ENCODE data around the gene KIAA1958. TPM values are rescaled to one million over a fixed set of nuclear protein-coding genes. Genes with fewer than 3 reads are reported as not detected.

The KIAA1958 gene
- total and polyA plus RNA-seq, 2 donors from 2014 or later, result 2.6 to 15.3 TPM

- Histone ChIP-seq H3K27me3 (ENCODE audit: control insufficient read depth, insufficient read depth, low read length) (no peaks in the 10 kb centered on the region), H3K36me3 (ENCODE audit: control insufficient read depth in 2 of 3, insufficient read depth in 3 of 3, low read length in 3 of 3) (peaks cover 0 to 4% (median 2%) of the 10 kb centered on the region in 3 donors), H3K9me3 (ENCODE audit: control insufficient read depth in 2 of 3, insufficient read depth in 1 of 3, low read length in 3 of 3) (no peaks in the 10 kb centered on the region), H3K27ac (ENCODE audit: low read depth in 2 of 2, low read length in 2 of 2) (no peak overlapping the region), H3K4me3 (ENCODE audit: low read length in 3 of 3) (no peak overlapping the region), H3K4me1 (ENCODE audit: control insufficient read depth in 2 of 3, insufficient read depth in 2 of 3, low read depth in 1 of 3, low read length in 3 of 3) (no peaks in the 10 kb centered on the region), H3K9ac (ENCODE audit: low read length in 3 of 3) (no peak overlapping the region)
- no peak for TF ChIP-seq CTCF (IDR thresholded peaks at IDR 0.05; ENCODE audit: borderline replicate concordance, extremely low read depth, insufficient read depth)
- FAIRE-seq, result no peak
- DNase-seq, result no peak
- intact Hi-C loops (cut with DNase I), result no loop called here
Measured at GRCh38 chr9:112621018-112621655, 134.5 kb downstream of the KIAA1958 start.

GRCh38 chr9:112623198-112623597, 136.6 kb downstream of the KIAA1958 start:
- H3K4me3 ChIP-seq (ENCODE audit: low read length in 3 of 3), result no peak overlapping the region
- H3K4me1 ChIP-seq (ENCODE audit: control insufficient read depth in 2 of 3, insufficient read depth in 2 of 3, low read depth in 1 of 3, low read length in 3 of 3), result no peaks in the 10 kb centered on the region
- peaks cover 0 to 2% (median 2%) of the 10 kb centered on the region in 3 donors for H3K36me3 ChIP-seq (ENCODE audit: control insufficient read depth in 2 of 3, insufficient read depth in 3 of 3, low read length in 3 of 3)
- no peak for DNase-seq
- TF ChIP-seq CTCF (IDR thresholded peaks at IDR 0.05; ENCODE audit: borderline replicate concordance, extremely low read depth, insufficient read depth), result no peak
- intact Hi-C loops (cut with DNase I), result no loop called here
- no peak overlapping the region for H3K9ac ChIP-seq (ENCODE audit: low read length in 3 of 3)
- H3K27me3 ChIP-seq (ENCODE audit: control insufficient read depth, insufficient read depth, low read length), result no peaks in the 10 kb centered on the region
- no peaks in the 10 kb centered on the region for H3K9me3 ChIP-seq (ENCODE audit: control insufficient read depth in 2 of 3, insufficient read depth in 1 of 3, low read length in 3 of 3)
- FAIRE-seq, result no peak
- no peak overlapping the region for H3K27ac ChIP-seq (ENCODE audit: low read depth in 2 of 2, low read length in 2 of 2)

- H3K27me3 ChIP-seq (ENCODE audit: control insufficient read depth, insufficient read depth, low read length), result no peaks in the 10 kb centered on the region
- TF ChIP-seq CTCF (IDR thresholded peaks at IDR 0.05; ENCODE audit: borderline replicate concordance, extremely low read depth, insufficient read depth), result no peak
- no peak for FAIRE-seq
Measured at GRCh38 chr9:112624711-112625707, 138.4 kb downstream of the KIAA1958 start.

More at GRCh38 chr9:112624711-112625707, 138.4 kb downstream of the KIAA1958 start:
- no peak overlapping the region for H3K27ac ChIP-seq (ENCODE audit: low read depth in 2 of 2, low read length in 2 of 2)
- no peak overlapping the region for H3K9ac ChIP-seq (ENCODE audit: low read length in 3 of 3)
- intact Hi-C loops (cut with DNase I), result no loop called here
- H3K9me3 ChIP-seq (ENCODE audit: control insufficient read depth in 2 of 3, insufficient read depth in 1 of 3, low read length in 3 of 3), result no peaks in the 10 kb centered on the region
- H3K36me3 ChIP-seq (ENCODE audit: control insufficient read depth in 2 of 3, insufficient read depth in 3 of 3, low read length in 3 of 3), result peaks cover 0 to 2% (median 0%) of the 10 kb centered on the region in 3 donors
- no peaks in the 10 kb centered on the region for H3K4me1 ChIP-seq (ENCODE audit: control insufficient read depth in 2 of 3, insufficient read depth in 2 of 3, low read depth in 1 of 3, low read length in 3 of 3)
- no peak overlapping the region for H3K4me3 ChIP-seq (ENCODE audit: low read length in 3 of 3)
- DNase-seq, result no peak
